GM19023 (cell line): ENCODE measurements around the gene DIAPH2.

Source experiments
- ATAC-seq: cut with Tn5 transposase; IDR thresholded peaks from one replicate; pipeline ENCODE4 v1.9.1; 2021; ENCODE audit warnings: mild to moderate bottlenecking, moderate library complexity; ENCODE audit not compliant: unreplicated experiment

Gene DIAPH2

GRCh38 chrX:97267396-97268181, 582.9 kb downstream of the DIAPH2 start:
- no peak for ATAC-seq

DNA sequence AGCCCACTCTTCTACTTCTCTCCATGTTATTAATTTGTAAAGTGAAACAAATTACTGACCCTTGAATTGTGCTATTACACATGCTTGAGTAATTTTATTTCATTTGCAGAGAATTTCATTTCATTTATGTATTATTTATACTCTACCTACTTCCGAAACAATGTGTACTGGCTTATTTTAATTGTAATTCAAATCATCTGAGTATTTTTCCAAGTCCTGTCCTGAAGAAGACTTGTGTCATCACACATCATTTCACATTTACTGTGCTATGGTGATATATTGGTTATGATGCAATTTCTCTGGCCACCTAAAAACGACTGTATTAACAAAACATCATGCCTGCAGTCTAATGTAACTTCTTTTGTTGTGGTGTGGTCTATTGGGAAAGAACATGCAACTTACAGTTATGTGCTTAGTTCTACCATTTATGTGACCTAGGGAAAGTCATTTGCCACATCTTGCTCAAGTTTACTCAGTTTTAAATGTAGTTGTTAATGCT, 583.6 kb downstream of the DIAPH2 start:
- no peak for ATAC-seq

- no peak for ATAC-seq
Measured at GRCh38 chrX:97284531-97284930, 599.9 kb downstream of the DIAPH2 start.

DNA sequence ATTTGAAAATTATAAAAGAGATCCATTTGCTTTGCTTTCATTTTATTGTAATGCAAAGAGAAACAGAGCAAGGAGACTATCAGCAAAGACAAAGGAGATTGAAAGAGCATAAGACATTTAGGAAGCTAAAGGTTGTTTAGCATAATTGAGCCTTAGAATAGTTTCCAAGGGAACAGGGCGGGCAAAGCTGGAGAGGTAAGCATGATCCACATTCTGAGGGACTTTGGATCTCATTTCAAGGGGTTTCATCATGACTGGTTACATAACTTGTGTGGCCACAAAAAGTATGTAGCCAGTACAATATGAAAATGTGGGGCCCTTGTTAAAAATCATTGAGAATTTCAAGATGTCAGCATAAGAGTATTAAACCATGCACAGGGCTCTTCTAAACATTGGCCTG, 605.6 kb downstream of the DIAPH2 start:
- ATAC-seq: no peak

DNA sequence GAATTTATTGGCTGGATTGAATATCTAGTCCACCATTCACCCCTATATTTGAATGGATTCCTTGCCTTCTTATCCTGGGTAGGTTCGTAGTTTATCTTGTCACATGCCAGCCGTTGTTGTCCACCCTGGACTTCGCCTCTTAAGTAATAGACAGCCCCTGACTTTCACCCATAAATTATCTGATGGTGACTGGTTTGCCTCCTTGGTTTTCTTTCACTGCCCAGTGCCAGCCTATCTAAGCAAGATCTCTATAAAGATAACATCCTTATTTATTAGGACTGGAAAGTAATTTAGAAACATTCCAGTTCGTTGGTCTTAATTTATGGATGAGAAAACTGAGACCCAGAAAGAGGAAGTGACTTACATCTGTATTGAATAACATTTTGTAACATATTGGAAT, 609.4 kb downstream of the DIAPH2 start:
- no peak for ATAC-seq

DNA sequence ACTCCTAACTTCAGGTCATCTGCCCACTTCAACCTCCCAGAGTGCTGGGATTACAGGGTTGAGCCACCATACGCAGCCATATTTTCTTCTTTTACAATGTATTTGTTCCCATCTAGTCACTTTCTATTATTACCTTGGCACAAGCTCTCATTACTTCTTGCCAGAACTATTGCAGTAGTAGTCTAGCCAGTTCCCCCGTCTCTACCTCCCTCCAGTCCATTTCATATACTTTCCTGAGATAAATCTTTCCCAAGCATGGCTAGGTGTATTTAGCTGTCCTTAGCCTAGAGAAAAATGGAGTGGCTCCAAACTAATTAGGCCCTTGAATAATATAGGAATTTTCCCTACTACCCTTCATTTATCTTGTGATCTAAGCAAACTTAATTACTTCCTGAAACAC, 611.3 kb downstream of the DIAPH2 start:
- no peak for ATAC-seq

- no peak for ATAC-seq
Measured at GRCh38 chrX:97306771-97307470, 622.3 kb downstream of the DIAPH2 start.

GRCh38 chrX:97308171-97308570, 623.5 kb downstream of the DIAPH2 start:
- ATAC-seq: no peak

DNA sequence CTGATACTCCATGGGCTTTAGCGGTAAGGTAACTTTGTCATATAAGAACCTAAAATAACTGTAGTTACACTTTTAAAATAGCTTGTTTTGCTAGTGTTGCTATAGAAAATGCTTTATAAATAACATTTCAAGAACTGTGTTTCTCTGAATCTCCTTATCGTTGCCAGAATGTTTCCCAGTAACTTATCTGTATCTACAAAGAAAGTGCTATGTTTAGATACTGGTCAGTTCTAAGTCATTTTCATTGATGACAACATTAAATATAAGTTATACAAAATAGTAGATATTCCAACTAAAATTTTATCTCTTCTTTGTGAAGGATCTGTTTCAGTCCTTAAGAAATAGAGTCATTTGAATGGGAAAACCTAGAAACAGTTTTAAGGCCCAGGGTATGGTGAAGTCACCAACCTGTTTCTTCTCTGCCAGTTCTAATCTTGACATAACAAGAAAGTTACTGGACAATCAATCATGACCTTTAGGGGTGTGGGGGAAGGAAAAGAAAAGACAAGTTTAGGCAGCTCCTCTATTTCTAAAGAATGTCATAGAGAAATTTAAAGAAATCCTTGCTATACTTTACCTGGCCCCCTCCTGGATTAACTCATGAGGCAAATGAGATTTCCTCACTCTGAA, 625.0 kb downstream of the DIAPH2 start:
- no peak for ATAC-seq

DNA sequence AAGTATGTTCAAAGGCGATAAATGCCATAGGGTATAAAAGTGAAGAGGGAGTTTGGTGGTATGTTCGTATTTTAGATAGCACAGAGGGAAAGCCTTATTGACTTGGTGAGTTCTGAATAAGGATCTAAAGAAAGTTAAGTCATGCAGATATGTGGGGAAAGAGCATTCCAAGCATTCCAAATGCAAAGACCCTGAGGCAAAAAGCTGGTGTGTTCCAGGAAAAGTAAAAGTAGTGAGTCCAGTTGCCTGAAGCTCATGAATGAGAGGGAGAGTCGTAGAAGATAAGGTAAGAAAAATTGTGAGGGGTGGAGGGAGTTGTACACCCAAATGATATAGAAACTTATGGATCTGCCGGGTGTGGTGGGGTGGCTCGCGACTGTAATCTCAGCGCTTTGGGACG, 625.7 kb downstream of the DIAPH2 start:
- ATAC-seq: no peak

DNA sequence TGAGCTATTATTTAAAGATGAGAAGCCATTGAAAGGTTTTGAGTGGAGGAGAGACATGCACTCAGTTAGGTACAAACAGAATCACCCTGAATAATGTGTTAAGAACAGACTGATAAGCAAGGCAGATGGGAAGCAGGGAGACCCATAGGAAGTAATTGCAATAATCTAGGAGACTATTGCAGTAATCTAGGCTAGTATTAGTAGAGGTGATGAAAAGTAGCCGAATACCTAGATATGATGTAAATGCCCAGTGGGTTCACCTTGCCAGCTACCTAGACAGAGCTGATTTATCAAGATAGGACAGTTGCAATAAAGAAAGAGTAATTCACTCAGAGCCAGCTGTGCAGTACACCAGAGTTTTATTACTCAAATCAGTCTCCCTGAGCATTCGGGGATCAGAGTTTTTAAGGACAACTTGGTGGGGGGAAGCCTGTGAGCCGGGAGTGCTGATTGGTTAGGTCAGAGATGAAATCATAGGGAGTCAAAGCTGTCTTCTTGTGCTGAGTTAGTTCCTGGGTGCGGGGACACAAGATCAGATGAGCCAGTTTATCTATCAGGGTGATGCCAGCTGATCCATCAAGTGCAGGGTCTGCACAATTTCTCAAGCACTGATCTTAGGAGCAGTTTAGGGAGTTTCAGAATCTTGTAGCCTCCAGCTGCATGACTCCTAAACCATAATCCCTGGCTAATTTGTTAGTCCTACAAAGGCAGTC, 626.6 kb downstream of the DIAPH2 start:
- no peak for ATAC-seq

DNA sequence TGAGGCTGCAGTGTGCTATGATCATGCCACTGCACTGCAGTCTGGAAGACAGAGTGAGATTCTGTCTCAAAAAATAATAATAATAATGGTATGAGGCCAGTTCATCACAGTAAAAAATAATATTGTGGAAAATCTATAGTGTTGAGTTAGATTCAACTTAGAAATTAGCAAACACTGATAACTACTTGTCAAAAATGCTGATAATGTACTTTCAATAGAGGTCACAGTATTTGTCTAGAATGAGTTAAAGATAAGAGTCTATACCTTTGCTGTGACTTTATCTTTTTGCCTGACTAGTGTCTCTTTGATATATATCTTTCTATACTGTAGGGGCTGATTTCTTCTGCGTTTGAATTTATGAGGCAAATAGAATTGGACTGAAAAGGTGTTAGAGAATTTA, 629.7 kb downstream of the DIAPH2 start:
- ATAC-seq: no peak

DNA sequence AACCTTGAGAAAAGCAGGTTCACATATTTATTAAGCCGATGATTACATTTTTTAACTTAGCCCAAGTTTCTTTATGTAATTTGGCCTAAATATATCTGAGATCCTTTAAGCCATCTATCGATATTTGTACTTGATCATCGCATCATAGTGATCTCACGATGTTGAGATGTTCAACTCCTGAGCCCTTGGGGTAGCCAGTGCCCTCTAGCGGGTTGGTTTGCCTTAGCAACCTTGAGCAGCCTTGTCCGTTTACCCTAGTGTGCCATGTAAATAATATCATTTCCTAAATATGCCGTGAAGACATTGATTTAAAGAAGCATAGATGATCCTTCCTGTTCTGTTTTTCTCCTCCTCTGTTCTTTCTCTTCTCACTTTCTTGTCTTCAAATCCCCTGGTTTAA, 631.3 kb downstream of the DIAPH2 start:
- no peak for ATAC-seq

DNA sequence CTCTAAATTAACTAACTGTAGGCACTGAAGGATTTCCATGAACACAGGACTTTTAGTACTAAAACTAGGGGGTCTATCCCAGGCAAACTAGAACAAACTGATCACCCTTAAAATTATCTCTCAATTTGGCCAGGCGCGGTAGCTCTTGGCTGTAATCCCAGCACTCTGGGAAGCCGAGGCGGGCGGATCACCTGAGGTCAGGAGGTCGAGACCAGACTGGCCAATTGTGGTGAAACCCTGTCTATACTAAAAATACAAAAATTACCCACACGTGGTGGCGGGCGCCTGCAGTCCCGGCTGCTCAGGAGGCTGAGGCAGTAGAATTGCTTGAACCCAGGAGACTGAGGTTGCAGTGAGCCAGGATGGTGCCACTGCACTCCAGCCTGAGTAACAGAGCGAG, 635.7 kb downstream of the DIAPH2 start:
- ATAC-seq: no peak

- no peak for ATAC-seq
Measured at GRCh38 chrX:97322401-97322800, 637.8 kb downstream of the DIAPH2 start.

DNA sequence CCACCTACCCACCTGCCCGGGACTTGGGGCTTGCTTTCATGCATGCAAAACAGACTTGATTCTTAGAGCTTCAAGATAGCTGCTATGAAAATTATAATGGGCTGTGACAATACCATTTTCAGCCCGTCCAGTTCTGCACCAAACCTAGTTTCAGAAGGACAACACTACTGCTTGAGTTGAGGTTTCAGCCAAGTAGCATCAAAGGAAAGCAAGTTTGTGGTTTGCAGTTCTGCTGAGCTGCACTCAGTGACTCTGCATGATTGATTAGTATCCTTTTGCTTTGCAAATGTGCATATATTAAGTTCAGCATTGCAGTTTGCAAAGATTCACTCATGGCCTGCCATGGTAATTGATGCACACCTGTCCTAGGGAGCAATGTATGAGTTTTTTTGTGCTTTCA, 641.8 kb downstream of the DIAPH2 start:
- ATAC-seq: peak; percentile 95

GRCh38 chrX:97328853-97329390, 644.3 kb downstream of the DIAPH2 start:
- ATAC-seq: no peak

GRCh38 chrX:97330151-97330550, 645.5 kb downstream of the DIAPH2 start:
- no peak for ATAC-seq

DNA sequence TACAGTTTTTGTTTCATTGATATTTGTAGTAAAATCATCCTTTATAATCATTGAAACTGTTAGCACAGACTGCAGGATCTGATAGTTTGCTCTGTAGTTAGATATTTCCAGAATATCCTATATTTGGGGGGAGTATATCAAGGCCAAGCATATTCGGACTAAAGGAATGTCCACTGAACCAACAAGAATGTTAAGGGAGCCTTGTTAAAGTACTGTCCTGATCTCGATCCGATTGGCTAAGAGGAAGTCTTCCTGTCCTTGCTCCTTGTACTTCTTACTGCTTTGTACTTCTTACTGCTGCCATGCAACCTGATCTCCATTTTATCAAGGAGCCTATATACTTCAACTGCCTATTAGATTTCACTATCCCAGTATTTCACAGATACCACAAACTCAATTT, 648.3 kb downstream of the DIAPH2 start:
- ATAC-seq: no peak

DNA sequence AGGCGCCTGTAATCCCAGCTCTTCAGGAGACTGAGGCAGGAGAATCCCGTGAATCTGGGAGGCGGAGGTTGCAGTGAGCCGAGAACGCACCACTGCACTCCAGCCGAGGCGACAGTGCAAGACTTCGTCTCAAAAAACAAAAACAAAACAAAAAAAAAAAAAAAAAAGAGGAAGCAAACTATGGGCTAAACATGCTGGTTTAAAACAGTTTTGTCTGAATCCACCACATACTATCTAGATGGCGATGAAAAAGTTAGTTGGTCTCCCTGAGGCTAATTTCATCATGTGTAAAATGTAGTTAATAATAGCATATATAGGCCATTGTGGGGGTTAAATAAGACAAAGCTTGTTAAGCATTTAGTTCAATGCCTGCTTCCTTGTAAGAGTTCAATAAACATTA, 650.2 kb downstream of the DIAPH2 start:
- no peak for ATAC-seq

- no peak for ATAC-seq
Measured at GRCh38 chrX:97344724-97345123, 660.1 kb downstream of the DIAPH2 start.
